Stimulated activated naive CD4-positive, alpha-beta T cell treated with Interleukin-2 at 50 U/mL for 16 hours (primary cell): ENCODE measurements around the gene AOPEP.

Experiments used
- DNase-seq: peaks from one replicate; lab custom pipeline; 2025; lab: John Stamatoyannopoulos, UW

Gene AOPEP

GRCh38 chr9:94794476-94795167, 68.1 kb downstream of the AOPEP start:
- DNase-seq: no peak

GRCh38 chr9:94796687-94797086, 70.2 kb downstream of the AOPEP start:
- no peak for DNase-seq

GRCh38 chr9:94798201-94798600, 71.7 kb downstream of the AOPEP start:
- no peak for DNase-seq

- DNase-seq: no peak
Measured at GRCh38 chr9:94798708-94799107, 72.2 kb downstream of the AOPEP start.

GRCh38 chr9:94799578-94800264, 73.2 kb downstream of the AOPEP start:
- no peak for DNase-seq

GRCh38 chr9:94800424-94801117, 74.1 kb downstream of the AOPEP start:
- no peak for DNase-seq

GRCh38 chr9:94801234-94801633, 74.7 kb downstream of the AOPEP start:
- DNase-seq: no peak

GRCh38 chr9:94801681-94802080, 75.2 kb downstream of the AOPEP start:
- no peak for DNase-seq

GRCh38 chr9:94802251-94802650, 75.8 kb downstream of the AOPEP start:
- DNase-seq: no peak

GRCh38 chr9:94802793-94803192, 76.3 kb downstream of the AOPEP start:
- peak; percentile 22 for DNase-seq

GRCh38 chr9:94804316-94804715, 77.8 kb downstream of the AOPEP start:
- DNase-seq: no peak

GRCh38 chr9:94805051-94805489, 78.6 kb downstream of the AOPEP start:
- no peak for DNase-seq

GRCh38 chr9:94805585-94805984, 79.1 kb downstream of the AOPEP start:
- DNase-seq: no peak

GRCh38 chr9:94806307-94806893, 79.9 kb downstream of the AOPEP start:
- DNase-seq: no peak

- DNase-seq: no peak
Measured at GRCh38 chr9:94807556-94807955, 81.1 kb downstream of the AOPEP start.

- DNase-seq: no peak
Measured at GRCh38 chr9:94808926-94809700, 82.6 kb downstream of the AOPEP start.

GRCh38 chr9:94809778-94810177, 83.3 kb downstream of the AOPEP start:
- DNase-seq: no peak

GRCh38 chr9:94811074-94811473, 84.6 kb downstream of the AOPEP start:
- DNase-seq: no peak

GRCh38 chr9:94812343-94812742, 85.8 kb downstream of the AOPEP start:
- DNase-seq: no peak

- no peak for DNase-seq
Measured at GRCh38 chr9:94813379-94813778, 86.9 kb downstream of the AOPEP start.

GRCh38 chr9:94817291-94818177, 91.0 kb downstream of the AOPEP start:
- no peak for DNase-seq
